ENCODE data around the gene ATAD2B. TPM values are rescaled to one million over a fixed set of nuclear protein-coding genes. Genes with fewer than 3 reads are reported as not detected.

Gene ATAD2B
- total and polyA plus RNA-seq, 2 of the 8 experiments (the other 6 are each of a cell fraction or from before 2014, with no cell fraction given) = 3.4 to 16.1 TPM

- TF ChIP-seq CHD7 (IDR thresholded peaks at IDR 0.05; ENCODE audit: insufficient replicate concordance, low read length) (no peak), ZNF274 (IDR thresholded peaks at IDR 0.05; ENCODE audit: borderline replicate concordance, extremely low read depth, low read length) (no peak), HDAC2 (IDR thresholded peaks at IDR 0.05; ENCODE audit: borderline replicate concordance in 1 of 2, low read depth in 2 of 2, low read length in 2 of 2) (no peak), USF2 (IDR thresholded peaks at IDR 0.05; ENCODE audit: low read length) (no peak), SIX5 (IDR thresholded peaks at IDR 0.05; ENCODE audit: low read depth, low read length) (no peak), EZH2 (IDR thresholded peaks at IDR 0.05; ENCODE audit: low read depth, low read length, severe bottlenecking) (no peak)
Observed at GRCh38 chr2:23835423-23835822, 91.5 kb downstream of the ATAD2B start (continued).

All from H1 (cell line).